DOHH2 (cell line): ENCODE data around the gene SLC41A1.

ENCODE experiments used
- H3F3A ChIP-seq: fragments of 200-600 bp; sonication (generic), shearing (Covaris generic); 2 replicates; pipeline ENCODE4 v1.6.0; 2016; ENCODE audit warnings: antibody characterized with exemption, mild to moderate bottlenecking; ENCODE audit not compliant: control insufficient read depth, insufficient read depth
- H3K27ac ChIP-seq: fragments of 200-600 bp; sonication (generic); 2 replicates; pipeline ENCODE4 v1.5.1; 2014; ENCODE audit warnings: low read depth, mild to moderate bottlenecking, low read length, moderate library complexity
- H3K27me3 ChIP-seq: fragments of 200-600 bp; sonication (generic); 2 replicates; pipeline ENCODE4 v1.6.1; 2014; ENCODE audit warnings: mild to moderate bottlenecking, low read length, mixed read lengths; ENCODE audit not compliant: control insufficient read depth
- H3K36me3 ChIP-seq: fragments of 200-600 bp; sonication (generic); 2 replicates; pipeline ENCODE4 v1.6.1; 2014; ENCODE audit warnings: mild to moderate bottlenecking, low read length, moderate library complexity, mixed read lengths; ENCODE audit not compliant: control insufficient read depth
- H3K4me1 ChIP-seq: fragments of 200-600 bp; sonication (generic); 2 replicates; pipeline ENCODE4 v1.6.1; 2014; ENCODE audit warnings: mild to moderate bottlenecking, low read length, mixed read lengths; ENCODE audit not compliant: control insufficient read depth
- H3K4me2 ChIP-seq: fragments of 200-600 bp; sonication (generic); 2 replicates; pipeline ENCODE4 v1.6.0; 2014; ENCODE audit warnings: mild to moderate bottlenecking, low read length, moderate library complexity
- H3K4me3 ChIP-seq: fragments of 200-600 bp; sonication (generic); 2 replicates; pipeline ENCODE4 v1.5.1; 2014; ENCODE audit warnings: mild to moderate bottlenecking, low read length, mixed read lengths
- H3K79me2 ChIP-seq: fragments of 200-600 bp; sonication (generic); 2 replicates; pipeline ENCODE4 v1.6.1; 2014; ENCODE audit warnings: mild to moderate bottlenecking, low read length, mixed read lengths; ENCODE audit not compliant: control insufficient read depth
- H3K9me2 ChIP-seq: fragments of 200-600 bp; sonication (generic); replicated peaks from 2 replicates; pipeline ENCODE4 v1.6.1; 2014; ENCODE audit warnings: mild to moderate bottlenecking, low read length, mixed read lengths; ENCODE audit not compliant: control insufficient read depth
- H3K9me3 ChIP-seq: fragments of 200-600 bp; sonication (generic); 2 replicates; pipeline ENCODE4 v1.6.1; 2014; ENCODE audit warnings: antibody characterized with exemption, low read length, mixed read lengths; ENCODE audit not compliant: control insufficient read depth, insufficient read depth
- H4K20me1 ChIP-seq: fragments of 200-600 bp; sonication (generic); 2 replicates; pipeline ENCODE4 v1.6.0; 2014; ENCODE audit warnings: low read depth, mild to moderate bottlenecking, antibody characterized with exemption, low read length, moderate library complexity; ENCODE audit not compliant: control insufficient read depth, insufficient read depth
- CTCF ChIP-seq: fragments of 200-600 bp; sonication (generic); IDR thresholded peaks from one replicate; pipeline ENCODE4 v1.5.1; 2014; ENCODE audit warnings: antibody characterized with exemption, mild to moderate bottlenecking, low read depth, low read length; ENCODE audit not compliant: poor library complexity, severe bottlenecking
- EZH2phosphoT487 ChIP-seq: fragments of 200-600 bp; sonication (generic); IDR thresholded peaks from 2 replicates; pipeline ENCODE4 v1.6.1; 2017; ENCODE audit warnings: borderline replicate concordance, mild to moderate bottlenecking, antibody characterized with exemption, low read length, moderate library complexity, mixed read lengths

SLC41A1 gene

GRCh38 chr1:205744403-205744802 is 68.6 kb downstream of the SLC41A1 start:
- H3K4me2 ChIP-seq, result peak overlapping the region; percentile 60
- peaks cover 80% of the 10 kb centered on the region for H3K36me3 ChIP-seq
- TF ChIP-seq CTCF (no peak), EZH2phosphoT487 (no peak)
- H3K4me1 ChIP-seq, result peaks cover 73% of the 10 kb centered on the region
- H4K20me1 ChIP-seq, result peaks cover 64% of the 10 kb centered on the region
- no peaks in the 10 kb centered on the region for H3K27me3 ChIP-seq
- H3K9me2 ChIP-seq, result no peaks in the 10 kb centered on the region
- peaks cover 43% of the 10 kb centered on the region for H3F3A ChIP-seq
- no peaks in the 10 kb centered on the region for H3K9me3 ChIP-seq
- H3K79me2 ChIP-seq, result peaks cover 100% of the 10 kb centered on the region
- H3K4me3 ChIP-seq, result peak overlapping the region; percentile 48
- peak overlapping the region; percentile 49; the same call in 1 of the 2 replicates for H3K27ac ChIP-seq

- Histone ChIP-seq H3K27me3 (no peaks in the 10 kb centered on the region), H4K20me1 (peaks cover 63% of the 10 kb centered on the region), H3K4me2 (peak overlapping the region; percentile 60), H3F3A (peaks cover 43% of the 10 kb centered on the region), H3K4me3 (peak overlapping the region; percentile 48), H3K4me1 (peaks cover 73% of the 10 kb centered on the region), H3K79me2 (peaks cover 100% of the 10 kb centered on the region), H3K9me3 (no peaks in the 10 kb centered on the region), H3K27ac (peak overlapping the region; percentile 49; the same call in 1 of the 2 replicates), H3K36me3 (peaks cover 82% of the 10 kb centered on the region), H3K9me2 (no peaks in the 10 kb centered on the region)
- TF ChIP-seq CTCF (no peak), EZH2phosphoT487 (no peak)
These were observed 69.0 kb downstream of the SLC41A1 start for GRCh38 chr1:205743977-205744376.

- peak overlapping the region; percentile 60 for H3K4me2 ChIP-seq
- H3K36me3 ChIP-seq, result peaks cover 72% of the 10 kb centered on the region
- no peaks in the 10 kb centered on the region for H3K27me3 ChIP-seq
- peaks cover 100% of the 10 kb centered on the region for H3K79me2 ChIP-seq
- peak overlapping the region; percentile 49 for H3K27ac ChIP-seq
- H3K4me1 ChIP-seq, result peaks cover 59% of the 10 kb centered on the region
- peaks cover 30% of the 10 kb centered on the region for H3F3A ChIP-seq
- H3K4me3 ChIP-seq, result peak overlapping the region; percentile 33
- H4K20me1 ChIP-seq, result peaks cover 45% of the 10 kb centered on the region
- H3K9me3 ChIP-seq, result no peaks in the 10 kb centered on the region
- TF ChIP-seq CTCF (no peak), EZH2phosphoT487 (no peak)
- no peaks in the 10 kb centered on the region for H3K9me2 ChIP-seq
These were observed 71.3 kb downstream of the SLC41A1 start for GRCh38 chr1:205741681-205742080.
